Measurements from ENCODE around the gene ZSWIM6. TPM values are rescaled to one million over a fixed set of nuclear protein-coding genes. Genes with fewer than 3 reads are reported as not detected.

Gene ZSWIM6
- total RNA-seq, 1 donor from 2014 or later, result 6.6 TPM

DNA sequence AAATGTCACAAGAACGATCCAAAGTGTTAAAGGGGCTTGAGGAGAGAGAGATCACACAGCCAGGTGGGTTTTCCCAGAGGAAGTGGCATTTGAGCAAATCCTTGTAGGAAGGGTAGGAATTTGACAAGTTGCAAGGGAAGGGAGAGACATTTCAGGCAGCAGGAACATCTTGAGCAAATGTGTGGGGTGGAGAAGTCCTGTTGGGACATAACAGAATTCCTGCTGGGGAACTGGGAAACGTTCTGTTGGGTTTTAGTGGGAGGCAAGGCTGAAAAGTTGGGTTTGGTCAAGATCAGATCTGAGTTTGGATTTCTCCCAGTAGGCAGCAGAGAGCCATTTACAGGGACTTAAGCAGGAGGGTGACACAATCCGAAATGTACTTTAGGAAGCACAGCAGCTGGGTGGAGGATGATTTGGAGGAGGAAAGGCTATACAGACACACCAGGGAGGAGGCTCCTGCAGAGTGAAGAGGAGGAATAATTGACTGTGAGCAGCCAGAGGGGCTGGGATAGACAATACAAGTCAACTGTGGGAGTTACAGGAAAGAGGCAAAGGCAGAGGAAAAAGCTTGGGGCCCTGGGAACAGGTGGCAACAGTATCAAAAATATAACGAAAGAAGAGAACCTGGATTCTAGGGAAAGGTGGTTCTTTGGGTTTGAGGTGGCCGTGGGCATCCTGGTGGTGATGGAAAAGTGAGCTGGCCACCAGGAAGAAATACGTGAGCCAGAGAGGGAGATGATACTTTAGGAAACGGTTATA lies 3.1 kb upstream of the ZSWIM6 start:
- intact Hi-C loops (cut with DNase I), result no loop called here
- ATAC-seq (ENCODE audit: poor library complexity) (no peak), DNase-seq (no peak)

DNA sequence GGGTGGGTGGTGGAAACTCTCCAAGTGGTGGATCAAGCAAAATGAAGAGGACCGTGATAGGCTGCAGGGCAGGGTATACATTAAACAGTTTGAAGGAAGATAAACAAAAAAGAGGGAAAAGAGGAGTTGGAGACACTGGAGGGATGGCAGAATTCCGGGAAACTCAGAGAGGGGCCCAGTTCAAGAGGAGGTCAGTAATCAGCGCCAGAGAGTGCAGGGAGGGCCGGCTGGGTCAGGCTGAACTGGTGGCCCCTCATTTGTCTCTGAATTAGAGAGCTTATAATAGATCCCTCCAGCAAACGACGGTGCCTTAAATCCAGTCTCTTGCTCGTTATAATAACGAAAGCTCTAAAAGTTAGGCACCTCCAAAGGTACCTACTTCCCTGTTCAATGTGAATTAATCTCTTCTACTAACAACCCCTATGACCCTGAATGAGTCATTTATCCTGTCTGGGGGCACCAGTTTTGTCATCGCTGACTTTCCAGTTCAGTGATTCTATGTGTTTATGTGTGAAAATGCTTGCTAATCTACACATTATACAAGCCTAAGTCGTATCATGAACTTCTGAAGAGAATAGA lies 2.4 kb upstream of the ZSWIM6 start:
- intact Hi-C loops (cut with DNase I), result loop anchor here (5.0 kb wide), 3 partner anchors 78 to 298 kb away; partner anchors contain the start of gene SMIM15
- DNase-seq (no peak), ATAC-seq (ENCODE audit: poor library complexity) (no peak)

GRCh38 chr5:61330341-61330844 lies 1.7 kb upstream of the ZSWIM6 start:
- ATAC-seq (ENCODE audit: poor library complexity) (no peak), DNase-seq (peak; percentile 57)
- intact Hi-C loops (cut with DNase I), result loop anchor here (5.0 kb wide), 3 partner anchors 77 to 297 kb away; partner anchors contain the start of gene SMIM15

DNA sequence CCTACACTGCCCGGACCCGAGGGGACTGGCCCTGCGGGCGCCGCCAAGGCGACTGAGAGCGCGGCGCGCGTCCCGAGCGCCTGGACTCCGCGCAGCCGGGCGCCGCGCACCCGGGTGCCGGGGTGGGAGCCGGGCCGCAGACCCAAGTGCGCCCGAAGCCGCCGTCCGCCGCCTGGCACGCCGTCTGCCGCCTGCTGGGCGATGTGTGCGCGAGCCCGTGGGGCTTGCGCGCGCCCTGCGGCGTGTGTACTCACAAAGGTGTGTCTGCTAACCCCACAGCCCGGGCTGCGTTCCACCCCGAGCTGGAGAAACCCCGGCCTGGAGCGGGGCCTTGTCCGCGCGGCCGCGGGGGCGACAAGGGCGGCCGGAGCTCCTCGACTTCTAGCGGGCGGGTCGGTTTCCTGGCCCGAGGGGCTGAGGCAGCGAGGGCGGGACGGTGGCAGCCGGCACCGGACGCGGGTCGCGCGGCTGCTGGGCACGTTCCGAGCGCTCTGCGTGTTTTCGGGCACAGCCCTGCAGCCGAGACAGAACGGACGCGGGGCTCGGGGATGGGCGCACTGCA lies 1.1 kb upstream of the ZSWIM6 start:
- intact Hi-C loops (cut with DNase I), result loop anchor here (5.0 kb wide), 3 partner anchors 76 to 296 kb away; partner anchors contain the start of gene SMIM15
- peak; percentile 71 for ATAC-seq (ENCODE audit: poor library complexity)

GRCh38 chr5:61332358-61332749 lies 296 bp downstream of the ZSWIM6 start:
- intact Hi-C loops (cut with DNase I), result loop anchor here (2.0 to 5.0 kb wide), 4 partner anchors 75 to 326 kb away; partner anchors contain the start of gene SMIM15
- ATAC-seq (ENCODE audit: poor library complexity), result no peak
- peak; percentile 68 for DNase-seq

More for the DNA sequence above, 1.1 kb upstream of the ZSWIM6 start:
- peak; percentile 88 for DNase-seq

- no peak for ATAC-seq (ENCODE audit: poor library complexity)
- peak; percentile 72 for DNase-seq
- intact Hi-C loops (cut with DNase I), result loop anchor here (2.0 to 5.0 kb wide), 4 partner anchors 74 to 326 kb away; partner anchors contain the start of gene SMIM15
These were observed 828 bp downstream of the ZSWIM6 start for GRCh38 chr5:61332851-61333320.

- DNase-seq (peak; percentile 72), ATAC-seq (ENCODE audit: poor library complexity) (no peak)
- intact Hi-C loops (cut with DNase I), result loop anchor here (2.0 to 5.0 kb wide), 4 partner anchors 74 to 325 kb away; partner anchors contain the start of gene SMIM15
These were observed 1.4 kb downstream of the ZSWIM6 start for GRCh38 chr5:61333321-61333953.

DNA sequence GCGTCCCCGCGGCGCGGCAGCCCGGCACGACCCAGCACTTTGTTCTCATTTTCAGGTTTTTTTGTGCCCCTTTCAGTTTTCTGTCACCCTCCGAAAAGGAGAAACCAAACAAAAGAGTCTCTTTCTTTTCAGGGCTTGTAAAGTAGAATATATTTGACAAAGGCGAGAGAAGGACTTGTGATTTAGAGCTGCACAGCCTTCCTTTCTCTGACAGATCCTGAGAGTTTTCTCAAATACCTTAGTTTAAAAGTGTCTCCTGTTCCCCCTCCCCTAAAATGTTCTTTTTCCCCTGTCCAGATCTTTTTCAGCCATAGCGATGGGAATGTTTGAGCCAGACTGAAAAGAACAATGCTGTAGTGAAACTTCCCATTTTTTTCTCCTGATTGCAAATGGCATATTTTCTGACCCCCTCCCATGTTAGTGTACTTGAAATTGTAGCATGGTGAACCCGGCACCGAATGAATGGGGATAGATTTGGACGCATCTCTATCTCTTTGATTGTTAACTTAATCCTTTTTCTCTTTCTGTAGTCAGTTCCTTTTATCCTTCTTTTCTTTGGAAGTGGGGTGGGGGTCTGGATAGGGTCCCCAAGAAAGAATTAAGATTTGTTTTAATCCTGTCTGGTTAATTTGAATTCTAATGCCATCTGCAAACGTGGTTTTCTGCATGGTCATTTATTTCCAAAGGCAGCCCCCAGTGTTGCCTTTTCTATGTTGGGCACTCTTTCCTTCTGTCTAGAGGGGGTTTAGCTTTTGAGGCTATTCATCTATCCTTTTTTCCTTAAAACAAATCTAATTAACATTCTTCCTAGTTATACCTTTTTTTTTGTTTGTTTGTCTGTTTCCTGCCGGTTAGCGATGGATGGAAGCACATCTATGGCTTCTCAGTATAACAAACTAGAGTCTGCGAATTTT lies 2.2 kb downstream of the ZSWIM6 start:
- ATAC-seq (ENCODE audit: poor library complexity) (no peak), DNase-seq (no peak)
- intact Hi-C loops (cut with DNase I), result loop anchor here (2.0 to 5.0 kb wide), 4 partner anchors 73 to 325 kb away; partner anchors contain the start of gene SMIM15

GRCh38 chr5:61334868-61335615 lies 3.0 kb downstream of the ZSWIM6 start:
- DNase-seq, result no peak

DNA sequence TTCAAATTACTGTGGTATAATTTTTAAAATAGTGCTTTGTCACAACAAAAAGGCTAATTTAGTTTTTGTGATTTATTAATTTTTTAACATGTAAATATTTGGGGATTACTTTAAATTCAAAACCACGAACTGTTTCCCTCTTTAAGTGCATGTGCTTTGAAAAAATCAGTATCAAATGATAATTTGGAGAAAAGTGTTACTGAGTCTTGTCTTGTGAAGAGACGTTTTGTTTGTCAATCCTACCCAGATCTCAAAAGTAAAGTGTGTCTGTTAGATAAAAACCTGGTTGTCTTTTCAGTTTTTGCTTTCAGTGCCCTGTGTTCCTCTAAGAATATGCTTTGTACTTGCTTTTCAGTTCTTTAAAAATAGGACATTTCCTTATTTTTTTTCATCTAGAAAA lies 7.7 kb downstream of the ZSWIM6 start:
- intact Hi-C loops (cut with DNase I), result no loop called here
- ATAC-seq (ENCODE audit: poor library complexity) (no peak), DNase-seq (no peak)

More at GRCh38 chr5:61334868-61335615, 3.0 kb downstream of the ZSWIM6 start:
- intact Hi-C loops (cut with DNase I), result loop anchor here (5.0 kb wide), 3 partner anchors 72 to 292 kb away; partner anchors contain the start of gene SMIM15
- ATAC-seq (ENCODE audit: poor library complexity), result no peak

DNA sequence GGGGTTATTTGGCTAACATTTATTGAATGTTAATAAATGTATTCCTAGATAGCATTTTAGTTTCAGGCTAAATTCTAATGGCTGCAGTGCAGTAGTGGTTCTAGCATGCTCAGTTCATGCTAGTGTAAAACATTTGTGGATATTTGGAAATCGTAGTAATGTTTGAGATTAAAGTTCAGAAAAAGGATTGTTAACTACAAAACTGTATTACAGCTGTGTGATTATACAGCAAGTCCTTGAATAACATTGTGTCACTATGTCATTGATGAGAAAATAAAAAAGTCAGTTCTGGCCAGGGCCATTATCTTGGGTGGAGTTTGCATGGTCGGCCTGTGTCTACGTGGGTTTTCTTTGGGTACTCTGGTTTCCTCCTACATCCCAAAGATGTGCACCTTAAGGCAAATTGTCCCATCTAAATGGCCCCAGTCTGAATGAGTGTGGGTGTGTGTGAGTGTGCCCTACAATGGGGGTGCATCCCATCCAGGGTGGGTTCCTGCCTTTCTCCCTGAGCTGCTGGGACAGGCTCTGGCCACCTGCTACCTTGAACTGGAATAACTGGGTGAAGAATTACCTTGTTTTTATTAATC lies 8.8 kb downstream of the ZSWIM6 start:
- intact Hi-C loops (cut with DNase I), result no loop called here
- DNase-seq (no peak), ATAC-seq (ENCODE audit: poor library complexity) (no peak)

- ATAC-seq (ENCODE audit: poor library complexity) (no peak), DNase-seq (no peak)
- intact Hi-C loops (cut with DNase I), result no loop called here
These were observed 10.0 kb downstream of the ZSWIM6 start for GRCh38 chr5:61342071-61342501.

DNA sequence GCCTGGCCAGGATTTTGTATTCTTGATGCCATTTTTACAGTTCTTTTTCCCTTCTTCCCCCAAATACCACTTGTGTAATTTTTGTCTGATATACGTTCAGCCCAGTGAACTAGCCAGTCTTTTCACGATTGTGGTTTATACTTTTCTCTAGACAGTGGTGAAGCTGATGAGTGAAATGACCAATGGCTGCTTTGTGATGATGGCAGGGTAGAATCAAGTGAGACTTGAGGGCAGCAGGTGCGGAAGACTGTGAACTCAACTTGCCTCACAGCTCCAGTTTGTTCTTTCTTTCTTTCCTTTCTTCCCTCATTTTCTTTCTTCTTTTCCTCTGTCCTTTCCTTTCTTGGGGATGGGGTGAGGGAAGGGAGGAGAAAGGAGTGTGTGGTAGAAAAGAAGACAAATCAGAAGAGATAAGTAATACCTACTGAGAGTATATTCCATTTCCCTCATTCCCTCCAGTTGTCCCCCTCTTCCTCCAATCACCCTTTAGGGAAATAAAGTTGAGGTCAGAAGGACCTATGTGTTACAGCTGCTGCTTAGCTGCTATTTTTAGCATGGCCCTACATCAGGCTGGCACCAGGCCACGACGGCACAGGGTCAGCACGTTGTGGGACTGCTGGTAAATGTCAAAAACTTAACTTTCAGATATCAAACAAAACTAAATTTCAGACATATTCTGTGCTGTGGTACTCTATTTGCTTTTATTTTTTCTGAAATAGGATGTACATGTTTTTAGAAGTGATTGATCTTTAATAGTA lies 12.3 kb downstream of the ZSWIM6 start:
- DNase-seq, result peak; percentile 78

GRCh38 chr5:61346511-61346910 lies 14.5 kb downstream of the ZSWIM6 start:
- ATAC-seq (ENCODE audit: poor library complexity), result no peak
- DNase-seq, result no peak
- intact Hi-C loops (cut with DNase I), result no loop called here

More for the DNA sequence above, 12.3 kb downstream of the ZSWIM6 start:
- intact Hi-C loops (cut with DNase I), result no loop called here
- peak; percentile 85 for ATAC-seq (ENCODE audit: poor library complexity)

GRCh38 chr5:61347080-61347479 lies 15.0 kb downstream of the ZSWIM6 start:
- DNase-seq, result no peak
- intact Hi-C loops (cut with DNase I), result no loop called here
- ATAC-seq (ENCODE audit: poor library complexity), result no peak

DNA sequence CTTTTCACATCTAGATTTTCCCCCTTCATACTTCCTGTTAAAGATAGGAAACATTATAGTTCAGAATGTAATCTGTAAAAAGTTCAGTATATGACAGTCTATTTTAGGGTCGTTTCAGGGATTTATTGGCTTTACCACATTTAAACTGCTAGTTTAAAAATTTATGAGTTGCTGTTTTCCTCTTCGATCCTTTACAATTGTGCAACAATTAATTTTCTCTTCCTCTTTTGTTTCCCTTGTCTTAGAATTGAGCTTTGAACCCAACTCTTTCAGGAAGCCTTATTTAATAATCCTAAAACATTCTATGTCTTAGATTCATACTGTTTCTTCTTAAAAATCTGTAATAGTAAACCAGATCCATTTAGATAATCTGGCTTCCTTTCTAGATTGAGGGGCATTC lies 16.4 kb downstream of the ZSWIM6 start:
- DNase-seq (no peak), ATAC-seq (ENCODE audit: poor library complexity) (no peak)
- intact Hi-C loops (cut with DNase I), result no loop called here
